ENCODE measurements around the gene FAM237A.

FAM237A gene

DNA sequence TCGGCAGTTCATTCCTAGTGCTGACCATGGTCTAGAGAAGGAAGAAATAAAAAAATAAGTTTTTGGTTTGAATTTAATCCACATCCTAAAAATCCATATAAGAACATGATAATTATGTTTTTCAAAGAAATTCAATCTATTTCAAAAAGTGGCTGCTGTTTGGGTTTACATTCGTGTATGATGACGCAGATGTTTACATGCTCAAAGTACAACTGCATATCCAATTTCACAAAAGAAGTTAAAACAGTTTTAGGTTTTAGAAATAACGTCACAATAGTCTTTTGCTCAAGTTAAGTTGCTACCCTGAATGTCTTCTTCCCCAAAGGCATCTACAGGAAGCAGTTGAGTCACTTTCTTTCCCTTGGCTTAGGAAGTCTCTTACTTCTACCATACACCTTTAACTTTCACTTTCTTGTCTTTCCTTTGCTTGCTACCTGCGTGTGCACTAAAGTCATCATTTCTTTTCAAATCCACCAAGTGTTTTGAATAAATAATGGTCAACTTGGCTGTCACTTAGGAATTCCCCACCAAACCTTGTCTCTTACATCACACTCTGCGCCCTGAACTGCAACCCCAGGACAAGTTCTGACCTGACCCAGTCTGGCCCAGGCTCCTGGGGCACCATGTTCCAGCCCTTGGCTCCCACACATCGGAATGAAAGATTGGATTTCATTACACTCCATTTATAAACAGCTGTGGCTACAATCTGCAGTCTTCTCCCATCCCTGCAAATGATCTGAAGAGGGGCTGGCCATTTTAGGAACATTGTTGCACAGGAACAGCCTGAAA, 28.4 kb downstream of the FAM237A start:
- TF ChIP-seq, protein P1, sequence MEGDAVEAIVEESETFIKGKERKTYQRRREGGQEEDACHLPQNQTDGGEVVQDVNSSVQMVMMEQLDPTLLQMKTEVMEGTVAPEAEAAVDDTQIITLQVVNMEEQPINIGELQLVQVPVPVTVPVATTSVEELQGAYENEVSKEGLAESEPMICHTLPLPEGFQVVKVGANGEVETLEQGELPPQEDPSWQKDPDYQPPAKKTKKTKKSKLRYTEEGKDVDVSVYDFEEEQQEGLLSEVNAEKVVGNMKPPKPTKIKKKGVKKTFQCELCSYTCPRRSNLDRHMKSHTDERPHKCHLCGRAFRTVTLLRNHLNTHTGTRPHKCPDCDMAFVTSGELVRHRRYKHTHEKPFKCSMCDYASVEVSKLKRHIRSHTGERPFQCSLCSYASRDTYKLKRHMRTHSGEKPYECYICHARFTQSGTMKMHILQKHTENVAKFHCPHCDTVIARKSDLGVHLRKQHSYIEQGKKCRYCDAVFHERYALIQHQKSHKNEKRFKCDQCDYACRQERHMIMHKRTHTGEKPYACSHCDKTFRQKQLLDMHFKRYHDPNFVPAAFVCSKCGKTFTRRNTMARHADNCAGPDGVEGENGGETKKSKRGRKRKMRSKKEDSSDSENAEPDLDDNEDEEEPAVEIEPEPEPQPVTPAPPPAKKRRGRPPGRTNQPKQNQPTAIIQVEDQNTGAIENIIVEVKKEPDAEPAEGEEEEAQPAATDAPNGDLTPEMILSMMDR (IDR thresholded peaks at IDR 0.05; ENCODE audit: borderline replicate concordance, control extremely low read depth, extremely low read depth, insufficient read depth, missing control alignments), result no peak
- DNase-seq (ENCODE audit: low spot score), result no peak
- in situ Hi-C loops (cut with MboI; ENCODE audit: low sequenced_read_pairs, unreplicated experiment), result no loop called here

DNA sequence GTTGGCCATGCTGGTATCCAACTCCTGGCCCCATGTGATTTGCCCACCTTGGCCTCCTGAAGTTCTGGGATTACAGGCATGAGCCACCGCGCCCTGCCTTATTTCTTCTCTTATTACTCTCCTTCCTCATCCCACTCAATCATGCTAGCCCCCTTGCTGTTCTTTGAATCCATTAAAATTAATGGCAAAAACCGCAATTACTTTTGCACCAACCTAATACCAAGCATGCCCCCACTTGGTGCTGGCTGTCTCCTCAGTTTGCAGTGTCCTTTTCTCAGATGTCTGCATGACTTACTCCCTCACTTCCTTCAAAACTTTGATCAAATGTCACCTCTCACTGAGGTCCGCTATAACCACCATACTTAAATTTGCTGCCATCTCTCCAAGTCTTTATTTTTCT, 41.3 kb downstream of the FAM237A start:
- in situ Hi-C loops (cut with MboI; ENCODE audit: low sequenced_read_pairs, unreplicated experiment), result no loop called here
- TF ChIP-seq, protein P1 (IDR thresholded peaks at IDR 0.05; ENCODE audit: borderline replicate concordance, control extremely low read depth, extremely low read depth, insufficient read depth, missing control alignments), result no peak
- DNase-seq (ENCODE audit: low spot score), result no peak

DNA sequence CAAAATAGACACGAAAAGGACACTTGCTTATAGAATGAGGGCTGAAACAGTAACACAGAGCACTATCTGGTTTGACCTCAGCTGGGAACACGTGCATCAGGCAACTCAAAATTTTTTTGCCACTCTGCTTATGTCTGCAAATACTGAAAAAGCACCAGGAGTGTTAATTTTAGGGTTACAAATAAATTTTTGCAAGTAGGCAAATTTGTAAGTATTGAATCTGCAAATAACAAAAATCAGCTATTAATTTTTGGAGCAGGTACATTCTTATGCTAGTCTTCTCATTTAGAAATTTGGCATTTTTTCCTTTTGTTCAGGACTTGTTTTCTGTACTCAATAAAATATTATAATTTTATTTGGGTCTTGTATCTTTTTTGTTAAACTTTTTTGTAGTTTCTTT, 46.2 kb downstream of the FAM237A start:
- DNase-seq (ENCODE audit: low spot score), result no peak
- in situ Hi-C loops (cut with MboI; ENCODE audit: low sequenced_read_pairs, unreplicated experiment), result no loop called here
- TF ChIP-seq, protein P1 (IDR thresholded peaks at IDR 0.05; ENCODE audit: borderline replicate concordance, control extremely low read depth, extremely low read depth, insufficient read depth, missing control alignments), result no peak

DNA sequence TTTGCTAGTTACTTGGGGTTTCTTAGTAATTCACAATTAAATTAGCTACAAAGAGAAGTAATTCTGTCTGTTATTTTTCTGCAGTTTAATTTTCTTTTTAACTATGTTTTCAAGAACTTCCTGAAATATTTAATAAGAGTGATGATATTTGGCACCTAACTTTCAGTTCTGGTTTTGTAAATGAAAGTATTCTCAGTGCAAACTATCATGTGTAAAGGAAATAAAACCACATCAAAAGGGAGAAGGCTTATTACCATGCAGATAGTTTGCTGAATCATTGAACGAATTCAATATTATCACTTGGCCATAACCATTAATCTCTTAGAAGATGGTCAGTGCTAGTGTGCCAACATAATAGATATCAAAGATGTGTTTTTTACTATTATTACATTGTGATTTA, 46.7 kb downstream of the FAM237A start:
- DNase-seq (ENCODE audit: low spot score), result no peak
- in situ Hi-C loops (cut with MboI; ENCODE audit: low sequenced_read_pairs, unreplicated experiment), result no loop called here
- TF ChIP-seq, protein P1 (IDR thresholded peaks at IDR 0.05; ENCODE audit: borderline replicate concordance, control extremely low read depth, extremely low read depth, insufficient read depth, missing control alignments), result no peak

DNA sequence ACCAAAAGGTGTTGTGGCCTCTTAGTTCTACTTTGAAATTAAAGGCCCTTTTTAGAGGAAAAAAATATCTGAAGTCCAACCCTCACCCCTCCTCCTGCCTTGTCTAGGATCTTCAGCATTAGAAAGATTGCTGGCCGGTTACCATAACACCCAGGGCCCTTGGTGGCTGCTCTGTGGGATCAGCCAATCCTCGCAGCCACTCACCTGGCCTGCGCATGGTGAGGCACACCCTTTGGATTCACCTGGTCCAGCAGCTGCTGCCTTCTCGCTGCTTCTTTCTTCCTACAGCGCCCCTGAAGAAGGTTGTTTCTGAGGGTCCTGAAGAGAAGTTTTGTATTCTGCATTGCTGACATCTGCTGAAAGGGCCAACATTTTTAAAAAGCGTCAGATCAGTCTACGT, 50.7 kb downstream of the FAM237A start:
- in situ Hi-C loops (cut with MboI; ENCODE audit: low sequenced_read_pairs, unreplicated experiment), result loop anchor here (10.0 kb wide), 2 partner anchors 82 to 782 kb away; no protein-coding TSS in a partner anchor
- TF ChIP-seq, protein P1 (IDR thresholded peaks at IDR 0.05; ENCODE audit: borderline replicate concordance, control extremely low read depth, extremely low read depth, insufficient read depth, missing control alignments), result no peak
- no peak for DNase-seq (ENCODE audit: low spot score)

DNA sequence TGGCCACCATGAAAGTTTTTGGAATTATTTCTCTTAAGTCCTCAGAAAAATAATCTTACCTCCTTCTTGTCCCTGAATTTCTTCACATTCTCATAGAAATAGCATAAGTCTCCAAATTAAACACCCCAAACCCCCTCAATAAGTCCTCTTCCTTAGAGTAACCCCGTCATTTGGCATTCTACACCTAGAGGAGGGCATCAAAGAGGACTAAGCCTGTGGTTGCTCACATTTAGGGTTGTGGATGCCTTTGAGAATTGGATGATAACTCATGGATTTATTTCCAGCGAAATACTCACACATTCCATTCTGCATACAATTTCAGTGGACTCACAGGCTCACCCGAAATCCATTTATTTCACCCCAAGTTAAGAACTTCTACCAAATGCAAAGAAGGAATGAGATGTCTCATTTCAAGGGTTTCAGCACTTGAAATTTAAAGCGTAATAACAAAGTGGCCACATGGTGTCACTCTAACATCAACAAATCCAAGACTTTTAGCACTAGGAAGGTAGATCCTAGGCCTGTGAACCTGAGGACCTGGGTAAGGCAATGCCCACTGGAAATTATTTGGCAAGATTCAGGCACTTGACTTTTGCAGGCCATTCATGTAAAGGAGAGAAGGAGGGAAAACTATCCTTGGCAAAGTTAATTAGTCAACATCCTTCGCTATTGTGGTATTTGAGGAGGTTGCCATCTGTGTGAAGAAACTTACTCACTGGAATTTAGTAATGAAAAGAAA, 51.3 kb downstream of the FAM237A start:
- in situ Hi-C loops (cut with MboI; ENCODE audit: low sequenced_read_pairs, unreplicated experiment), result loop anchor here (10.0 kb wide), 2 partner anchors 81 to 781 kb away; no protein-coding TSS in a partner anchor
- TF ChIP-seq, protein P1 (IDR thresholded peaks at IDR 0.05; ENCODE audit: borderline replicate concordance, control extremely low read depth, extremely low read depth, insufficient read depth, missing control alignments), result peak; percentile 18
- peak; percentile 49 for DNase-seq (ENCODE audit: low spot score)

Measured in GM13976 (cell line).